Retinal pigment epithelial cell (primary cell): ENCODE results near the gene JMJD7.
"Not testable (repeated sequence)": the region's sequence is repeated elsewhere in the genome, so short reads cannot be mapped to it uniquely, and the experiment has no call there.

Experiments used
- DNase-seq: peaks from one replicate; pipeline ENCODE4 v3.0.0-alpha.2; 2010; ENCODE audit warnings: low read depth
- H3K4me3 ChIP-seq: 2 replicates; pipeline ENCODE4 v1.5.1; 2011; ENCODE audit warnings: mild to moderate bottlenecking, low read length, control low read depth, moderate library complexity
- TF ChIP-seq, protein P1 (sequence below): conservative IDR thresholded peaks from 2 replicates; pipeline ENCODE4 v1.5.1; 2011; ENCODE audit warnings: low read depth, low read length, control low read depth, inconsistent platforms

JMJD7 gene

DNA sequence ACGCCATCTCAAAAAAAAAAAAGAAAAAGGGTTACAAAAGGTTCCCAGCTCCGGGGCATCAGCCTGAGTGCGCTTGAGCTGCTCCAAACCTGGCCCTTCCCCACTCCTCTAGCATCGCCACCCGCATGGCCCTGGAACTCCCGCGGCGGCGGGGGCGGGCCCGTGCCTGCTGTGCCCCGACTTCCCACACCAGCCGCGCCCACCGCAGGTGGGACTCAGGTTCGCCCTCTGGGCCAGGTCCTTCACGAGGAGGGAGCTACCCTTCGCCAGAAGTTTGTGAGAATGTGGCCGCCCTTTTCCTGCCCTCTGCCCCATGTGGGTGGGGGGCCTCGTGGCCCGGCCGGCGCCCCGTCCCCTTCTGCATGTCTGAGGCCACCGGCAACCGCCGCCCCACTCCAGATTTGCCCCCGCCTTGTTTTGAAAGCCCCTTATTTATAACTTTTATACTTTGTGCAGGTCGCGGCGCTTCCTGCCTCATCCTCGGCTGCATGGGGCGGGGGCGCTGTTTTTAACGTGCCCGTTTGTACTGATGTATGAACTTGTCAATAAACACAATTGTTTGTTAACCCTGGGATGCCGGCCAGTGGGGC is 507 bp upstream of the JMJD7 start:
- no peak for DNase-seq
- H3K4me3 ChIP-seq: peak overlapping the region; percentile 48
- TF ChIP-seq, protein P1, sequence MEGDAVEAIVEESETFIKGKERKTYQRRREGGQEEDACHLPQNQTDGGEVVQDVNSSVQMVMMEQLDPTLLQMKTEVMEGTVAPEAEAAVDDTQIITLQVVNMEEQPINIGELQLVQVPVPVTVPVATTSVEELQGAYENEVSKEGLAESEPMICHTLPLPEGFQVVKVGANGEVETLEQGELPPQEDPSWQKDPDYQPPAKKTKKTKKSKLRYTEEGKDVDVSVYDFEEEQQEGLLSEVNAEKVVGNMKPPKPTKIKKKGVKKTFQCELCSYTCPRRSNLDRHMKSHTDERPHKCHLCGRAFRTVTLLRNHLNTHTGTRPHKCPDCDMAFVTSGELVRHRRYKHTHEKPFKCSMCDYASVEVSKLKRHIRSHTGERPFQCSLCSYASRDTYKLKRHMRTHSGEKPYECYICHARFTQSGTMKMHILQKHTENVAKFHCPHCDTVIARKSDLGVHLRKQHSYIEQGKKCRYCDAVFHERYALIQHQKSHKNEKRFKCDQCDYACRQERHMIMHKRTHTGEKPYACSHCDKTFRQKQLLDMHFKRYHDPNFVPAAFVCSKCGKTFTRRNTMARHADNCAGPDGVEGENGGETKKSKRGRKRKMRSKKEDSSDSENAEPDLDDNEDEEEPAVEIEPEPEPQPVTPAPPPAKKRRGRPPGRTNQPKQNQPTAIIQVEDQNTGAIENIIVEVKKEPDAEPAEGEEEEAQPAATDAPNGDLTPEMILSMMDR: no peak

- H3K4me3 ChIP-seq: peak overlapping the region; percentile 86
- DNase-seq: no peak
- TF ChIP-seq, protein P1: no peak
Measured at GRCh38 chr15:41828807-41829141, 882 bp downstream of the JMJD7 start.

- no peak for DNase-seq
- no peak overlapping the region for H3K4me3 ChIP-seq
- TF ChIP-seq, protein P1: no peak
Measured at GRCh38 chr15:41829959-41830646, 2.2 kb downstream of the JMJD7 start.

DNA sequence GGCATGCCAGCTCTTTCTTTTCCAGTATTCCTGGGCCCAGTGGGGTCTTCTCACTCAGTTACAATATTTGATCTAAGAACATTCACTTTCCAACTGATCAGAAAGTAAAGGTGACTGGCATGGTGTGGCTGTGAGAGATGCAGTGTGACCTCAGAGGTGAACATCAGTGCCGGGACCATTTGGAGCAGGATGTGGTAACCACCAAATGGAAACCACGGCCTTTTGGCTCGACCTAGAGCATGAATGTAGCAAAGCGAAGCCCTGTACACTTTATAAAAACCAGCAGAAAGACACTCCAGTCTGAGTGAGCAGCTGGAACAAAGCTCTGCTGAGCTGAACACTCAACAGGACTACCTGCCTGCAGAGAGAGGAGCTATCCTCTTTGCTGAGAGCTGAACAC is 3.4 kb downstream of the JMJD7 start:
- not testable (repeated sequence) for DNase-seq, H3K4me3 ChIP-seq

DNA sequence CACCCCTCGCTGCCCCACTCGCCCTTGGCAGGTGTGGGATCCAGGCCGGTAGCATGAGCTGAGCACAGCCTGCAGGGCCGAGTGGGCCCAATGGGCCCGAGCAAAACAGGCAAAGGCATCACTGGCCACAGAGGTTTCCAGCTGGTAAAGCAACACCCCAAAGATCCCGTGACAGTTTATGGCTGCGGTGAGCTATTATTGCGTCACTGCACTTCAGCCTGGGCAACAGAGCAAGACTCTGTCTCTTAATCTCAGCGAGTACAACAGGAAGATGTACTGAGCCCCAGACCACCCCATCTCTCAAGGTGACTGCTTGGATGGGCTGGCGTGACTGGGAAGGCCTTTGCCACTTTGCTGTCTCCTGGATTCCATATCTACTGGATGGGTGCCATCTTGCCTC is 4.3 kb downstream of the JMJD7 start:
- H3K4me3 ChIP-seq: no peak overlapping the region
- TF ChIP-seq, protein P1: no peak
- DNase-seq: no peak

DNA sequence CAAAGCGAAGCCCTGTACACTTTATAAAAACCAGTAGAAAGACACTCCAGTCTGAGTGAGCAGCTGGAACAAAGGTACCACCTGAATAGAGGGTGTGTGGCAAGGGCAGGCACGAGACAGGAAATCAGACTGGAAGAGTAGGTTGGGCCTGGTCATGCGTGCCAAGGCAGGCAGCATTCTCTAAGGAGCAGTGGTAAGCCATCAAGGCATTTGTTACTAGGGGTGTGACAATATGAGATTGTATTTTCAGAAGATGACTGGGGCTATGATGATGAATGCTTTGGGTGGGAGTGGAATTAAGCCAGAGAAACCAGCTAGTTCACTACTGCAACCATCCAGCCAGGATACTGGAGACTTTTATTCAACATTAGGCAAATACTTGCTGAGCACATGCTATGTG is 5.0 kb downstream of the JMJD7 start:
- no peak for DNase-seq
- no peak overlapping the region for H3K4me3 ChIP-seq
- TF ChIP-seq, protein P1: no peak

DNA sequence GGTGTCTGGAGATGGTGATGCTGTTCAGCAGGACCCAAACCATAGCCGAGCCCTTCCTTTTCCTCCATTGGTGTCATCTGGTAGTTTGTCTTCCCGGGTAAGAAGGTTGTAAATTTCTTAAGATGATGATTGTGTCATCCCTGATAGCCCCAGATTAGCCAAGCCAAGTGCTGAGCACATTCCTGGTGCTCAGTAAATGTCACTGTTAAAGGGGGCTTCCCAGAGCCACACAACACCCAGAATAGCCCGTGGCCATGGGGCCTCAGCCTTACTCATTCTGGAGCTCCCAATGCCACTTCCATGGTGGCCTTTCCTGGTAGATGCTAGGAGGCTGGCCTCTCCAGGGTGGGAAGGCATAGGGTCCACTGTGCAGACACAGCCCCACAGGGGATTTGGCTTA is 6.2 kb downstream of the JMJD7 start:
- no peak overlapping the region for H3K4me3 ChIP-seq
- no peak for DNase-seq
- TF ChIP-seq, protein P1: no peak
